Caco-2 (cell line): ENCODE results near the gene MGMT. TPM values are rescaled to one million over a fixed set of nuclear protein-coding genes. Genes with fewer than 3 reads are reported as not detected.

Experiments
- BruUV-seq: library from RNA; stranded (reverse); fragments of 400-500 nt; replicated peaks from 2 replicates; lab custom pipeline; 2021; lab: Mats Ljungman, UMichigan
- CTCF ChIA-PET: fragments of 300-600 bp; sonication (Branson Sonifier 250); formaldehyde crosslinking; loops from one replicate; lab custom pipeline; 2022; ENCODE audit warnings: antibody characterized with exemption; lab: Charles Lee
- POLR2A ChIA-PET: fragments of 300-600 bp; sonication (Branson Sonifier 250); formaldehyde crosslinking; loops from one replicate; lab custom pipeline; 2022; ENCODE audit warnings: antibody characterized with exemption; lab: Charles Lee
- DNase-seq, 2 experiments: peaks; one replicate each; pipeline versions ENCODE4 v3.0.0 to v3.0.0-alpha.2; 2020 to 2022
- H3K27me3 ChIP-seq: replicated peaks from 2 replicates; pipeline ENCODE4 v1.6.0; 2011; ENCODE audit warnings: low read length; ENCODE audit not compliant: control insufficient read depth, insufficient read depth
- H3K36me3 ChIP-seq: 2 replicates; pipeline ENCODE4 v1.5.1; 2011; ENCODE audit warnings: low read length; ENCODE audit not compliant: control insufficient read depth, insufficient read depth
- H3K4me1 ChIP-seq: fragments of 250-450 bp; sonication (Bioruptor Pico); 2 replicates; pipeline ENCODE4 v1.5.1; 2020; ENCODE audit warnings: mild to moderate bottlenecking
- H3K4me3 ChIP-seq: 2 replicates; pipeline ENCODE4 v1.5.1; 2011; ENCODE audit warnings: low read depth, mild to moderate bottlenecking, control low read depth, low read length
- H3K9me3 ChIP-seq: fragments of 250-450 bp; sonication (Bioruptor Pico); 2 replicates; pipeline ENCODE4 v1.5.1; 2020; ENCODE audit warnings: mild to moderate bottlenecking, moderate library complexity
- H3K27ac Mint-ChIP-seq: one replicate; pipeline ENCODE4 v1.8.0; 2022; ENCODE audit warnings: mixed read lengths; ENCODE audit not compliant: unreplicated experiment
- H3K27me3 Mint-ChIP-seq: one replicate; pipeline ENCODE4 v1.8.0; 2022; ENCODE audit warnings: mixed read lengths; ENCODE audit not compliant: insufficient read depth, unreplicated experiment
- H3K36me3 Mint-ChIP-seq: one replicate; pipeline ENCODE4 v1.8.0; 2022; ENCODE audit warnings: mild to moderate bottlenecking, mixed read lengths; ENCODE audit not compliant: insufficient read depth, unreplicated experiment
- H3K4me1 Mint-ChIP-seq: one replicate; pipeline ENCODE4 v1.8.0; 2022; ENCODE audit warnings: low read depth, mixed read lengths; ENCODE audit not compliant: unreplicated experiment
- H3K4me3 Mint-ChIP-seq: one replicate; pipeline ENCODE4 v1.8.0; 2022; ENCODE audit warnings: mild to moderate bottlenecking, moderate library complexity, mixed read lengths; ENCODE audit not compliant: unreplicated experiment
- H3K9me3 Mint-ChIP-seq: one replicate; pipeline ENCODE4 v1.8.0; 2022; ENCODE audit warnings: mixed read lengths; ENCODE audit not compliant: unreplicated experiment
- intact Hi-C: fragments of 100-400 bp; cut with micrococcal nuclease; formaldehyde crosslinking; loops from one replicate; pipeline ENCODE4 v1.10.0; 2022; ENCODE audit not compliant: unreplicated experiment
- total RNA-seq: library from RNA; stranded (reverse); gene quantifications from 2 replicates; pipeline ENCODE4 v1.2.3, GENCODE V29; 2022
- TF ChIP-seq, protein P1 (sequence below), 2 experiments: fragments of 200-600 bp in 1 of 2; IDR thresholded peaks; 1 replicate in 1 of 2; 2 replicates in 1 of 2; pipeline versions ENCODE4 v1.5.1 to v1.8.0; 2011 to 2022; ENCODE audit warnings: antibody characterized with exemption in 1 of 2, control low read depth in 1 of 2, inconsistent platforms in 1 of 2, low read depth in 1 of 2, low read length in 1 of 2, mild to moderate bottlenecking in 1 of 2, moderate library complexity in 1 of 2; ENCODE audit not compliant: insufficient read depth in 1 of 2, severe bottlenecking in 1 of 2, unreplicated experiment in 1 of 2

Gene MGMT
- total RNA-seq, 1 experiment from 2014 or later = 57.0 TPM

DNA sequence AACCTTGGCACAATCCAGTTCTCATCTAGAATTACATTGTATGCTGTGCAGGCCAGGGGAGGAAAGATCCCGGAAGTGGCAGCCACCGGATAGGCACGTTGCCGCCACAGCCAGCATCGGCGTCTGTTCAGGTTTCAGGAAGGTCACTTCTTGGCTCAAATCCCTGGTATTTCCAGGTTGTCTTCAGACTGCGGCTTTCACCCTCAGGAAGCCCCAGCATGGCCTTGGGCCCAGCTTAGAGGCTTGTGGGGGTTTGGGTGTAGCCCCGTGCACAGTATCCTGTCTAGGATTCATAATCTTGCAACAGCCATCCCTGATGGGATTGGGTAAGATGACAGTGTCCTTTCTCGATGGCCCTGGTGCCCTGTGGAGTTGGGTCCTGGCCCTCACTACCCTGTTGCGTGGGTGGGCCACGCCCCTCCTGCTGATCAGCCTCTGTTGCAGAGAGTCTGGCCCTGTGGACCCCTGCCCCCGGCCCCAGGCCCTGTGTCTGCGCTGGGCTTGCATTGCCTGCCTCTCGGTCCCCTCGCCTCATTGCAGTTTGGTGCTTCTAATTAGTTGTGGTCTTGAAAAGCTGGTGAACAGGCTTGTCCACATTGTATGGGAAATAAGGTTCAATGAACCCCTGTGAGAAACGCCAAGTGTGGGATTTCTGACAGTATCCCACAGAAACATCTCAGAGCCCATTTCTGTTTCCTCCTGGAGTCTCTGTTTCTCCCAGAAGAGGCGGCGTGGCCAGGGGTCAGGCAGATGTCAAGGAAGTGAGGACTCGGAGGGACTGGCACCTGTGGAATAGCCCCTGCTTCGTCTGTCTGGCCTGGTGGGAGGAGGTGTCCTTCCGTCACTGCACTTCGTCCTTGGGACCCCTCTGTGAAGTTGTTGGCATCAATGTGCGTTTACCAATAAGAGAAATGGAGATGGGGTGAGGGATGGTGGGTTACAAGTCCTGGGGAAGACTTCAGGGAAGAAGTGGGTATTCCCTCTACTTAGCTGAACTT lies 77.5 kb downstream of the MGMT start:
- H3K27me3 Mint-ChIP-seq = no peaks in the 10 kb centered on the region
- peak overlapping the region; percentile 68 for H3K27ac Mint-ChIP-seq
- no peaks in the 10 kb centered on the region; the same call in 1 of the 2 replicates for H3K36me3 ChIP-seq
- peaks cover 33% of the 10 kb centered on the region for H3K4me1 ChIP-seq
- peaks cover 32% of the 10 kb centered on the region for H3K4me1 Mint-ChIP-seq
- DNase-seq = no peak
- BruUV-seq = no TSS peak
- CTCF ChIA-PET = no interaction called here
- intact Hi-C loops = loop anchor here (5.0 kb wide), 1 partner anchor 77 kb away; the partner anchor contains the start of gene MGMT
- TF ChIP-seq, protein P1, sequence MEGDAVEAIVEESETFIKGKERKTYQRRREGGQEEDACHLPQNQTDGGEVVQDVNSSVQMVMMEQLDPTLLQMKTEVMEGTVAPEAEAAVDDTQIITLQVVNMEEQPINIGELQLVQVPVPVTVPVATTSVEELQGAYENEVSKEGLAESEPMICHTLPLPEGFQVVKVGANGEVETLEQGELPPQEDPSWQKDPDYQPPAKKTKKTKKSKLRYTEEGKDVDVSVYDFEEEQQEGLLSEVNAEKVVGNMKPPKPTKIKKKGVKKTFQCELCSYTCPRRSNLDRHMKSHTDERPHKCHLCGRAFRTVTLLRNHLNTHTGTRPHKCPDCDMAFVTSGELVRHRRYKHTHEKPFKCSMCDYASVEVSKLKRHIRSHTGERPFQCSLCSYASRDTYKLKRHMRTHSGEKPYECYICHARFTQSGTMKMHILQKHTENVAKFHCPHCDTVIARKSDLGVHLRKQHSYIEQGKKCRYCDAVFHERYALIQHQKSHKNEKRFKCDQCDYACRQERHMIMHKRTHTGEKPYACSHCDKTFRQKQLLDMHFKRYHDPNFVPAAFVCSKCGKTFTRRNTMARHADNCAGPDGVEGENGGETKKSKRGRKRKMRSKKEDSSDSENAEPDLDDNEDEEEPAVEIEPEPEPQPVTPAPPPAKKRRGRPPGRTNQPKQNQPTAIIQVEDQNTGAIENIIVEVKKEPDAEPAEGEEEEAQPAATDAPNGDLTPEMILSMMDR (IDR thresholded peaks at IDR 0.05; ENCODE audit: insufficient read depth in 1 of 2, low read depth in 1 of 2, low read length in 1 of 2, severe bottlenecking in 1 of 2, unreplicated experiment in 1 of 2) = no peak
- no peaks in the 10 kb centered on the region for H3K9me3 ChIP-seq
- H3K27me3 ChIP-seq = no peaks in the 10 kb centered on the region
- H3K4me3 Mint-ChIP-seq = no peak overlapping the region
- peaks cover 9% of the 10 kb centered on the region for H3K36me3 Mint-ChIP-seq
- H3K4me3 ChIP-seq = no peak overlapping the region
- H3K9me3 Mint-ChIP-seq = no peaks in the 10 kb centered on the region
- POLR2A ChIA-PET = no interaction called here

- DNase-seq = peak in 1 of 2 experiments; percentile 16
- H3K27me3 ChIP-seq = no peaks in the 10 kb centered on the region
- H3K36me3 ChIP-seq = no peaks in the 10 kb centered on the region; the same call in 1 of the 2 replicates
- TF ChIP-seq, protein P1 (IDR thresholded peaks at IDR 0.05; ENCODE audit: insufficient read depth in 1 of 2, low read depth in 1 of 2, low read length in 1 of 2, severe bottlenecking in 1 of 2, unreplicated experiment in 1 of 2) = no peak
- H3K9me3 ChIP-seq = no peaks in the 10 kb centered on the region
- Mint-ChIP-seq H3K36me3 (peaks cover 8% of the 10 kb centered on the region), H3K27ac (peak overlapping the region; percentile 68), H3K4me3 (no peak overlapping the region), H3K9me3 (no peaks in the 10 kb centered on the region), H3K4me1 (peaks cover 33% of the 10 kb centered on the region), H3K27me3 (no peaks in the 10 kb centered on the region)
- CTCF ChIA-PET = no interaction called here
- intact Hi-C loops = loop anchor here (5.0 kb wide), 1 partner anchor 78 kb away; the partner anchor contains the start of gene MGMT
- no TSS peak for BruUV-seq
- no peak overlapping the region for H3K4me3 ChIP-seq
- POLR2A ChIA-PET = no interaction called here
- H3K4me1 ChIP-seq = peaks cover 37% of the 10 kb centered on the region
Measured at GRCh38 chr10:129545261-129545660, 78.2 kb downstream of the MGMT start.

DNA sequence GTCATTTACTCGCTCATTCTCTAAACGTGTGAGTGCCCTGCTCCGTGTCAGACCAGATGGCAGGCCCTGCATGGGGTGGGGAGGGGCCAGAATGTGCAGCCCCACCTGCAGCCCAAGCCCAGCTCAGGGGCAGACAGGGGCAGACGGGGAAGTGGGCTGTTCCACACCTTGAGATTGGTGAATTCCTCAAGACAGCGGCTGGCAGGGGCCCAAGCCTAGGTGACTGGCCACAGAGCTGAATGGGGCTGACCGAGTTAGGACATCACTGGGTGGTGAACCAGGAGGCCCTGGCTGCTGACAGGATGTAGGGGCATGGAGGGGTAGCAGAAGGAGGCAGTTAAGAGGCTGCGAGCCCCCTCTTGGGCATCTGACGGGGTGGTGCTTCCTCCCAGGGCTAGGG lies 79.1 kb downstream of the MGMT start:
- Mint-ChIP-seq H3K36me3 (peaks cover 13% of the 10 kb centered on the region), H3K27ac (peak overlapping the region; percentile 67), H3K27me3 (no peaks in the 10 kb centered on the region), H3K9me3 (no peaks in the 10 kb centered on the region), H3K4me3 (no peak overlapping the region), H3K4me1 (peaks cover 33% of the 10 kb centered on the region)
- ChIA-PET POLR2A (no interaction called here), CTCF (no interaction called here)
- Histone ChIP-seq H3K4me3 (no peak overlapping the region), H3K4me1 (peaks cover 37% of the 10 kb centered on the region), H3K27me3 (no peaks in the 10 kb centered on the region), H3K36me3 (no peaks in the 10 kb centered on the region; the same call in 1 of the 2 replicates), H3K9me3 (no peaks in the 10 kb centered on the region)
- DNase-seq = no peak
- no TSS peak for BruUV-seq
- TF ChIP-seq, protein P1 (IDR thresholded peaks at IDR 0.05; ENCODE audit: insufficient read depth in 1 of 2, low read depth in 1 of 2, low read length in 1 of 2, severe bottlenecking in 1 of 2, unreplicated experiment in 1 of 2) = no peak
- intact Hi-C loops = loop anchor here (5.0 kb wide), 1 partner anchor 79 kb away; the partner anchor contains the start of gene MGMT
